Calu3 (cell line): ENCODE data around the gene BPIFB2. TPM values are rescaled to one million over a fixed set of nuclear protein-coding genes. Genes with fewer than 3 reads are reported as not detected.

Experiments
- BruUV-seq: library from RNA; stranded (reverse); fragments of 400-500 nt; replicated peaks from 2 replicates; lab custom pipeline; 2021; lab: Mats Ljungman, UMichigan
- CTCF ChIA-PET: fragments of 300-600 bp; sonication (Branson Sonifier 250); formaldehyde crosslinking; loops from one replicate; lab custom pipeline; 2022; ENCODE audit warnings: antibody characterized with exemption; lab: Charles Lee
- DNase-seq: peaks from one replicate; pipeline ENCODE4 v3.0.0; 2022
- H3K27ac Mint-ChIP-seq: one replicate; pipeline ENCODE4 v1.8.0; 2022; ENCODE audit warnings: mixed read lengths; ENCODE audit not compliant: unreplicated experiment
- H3K27me3 Mint-ChIP-seq: one replicate; pipeline ENCODE4 v1.8.0; 2022; ENCODE audit warnings: mixed read lengths; ENCODE audit not compliant: unreplicated experiment
- H3K36me3 Mint-ChIP-seq: one replicate; pipeline ENCODE4 v1.8.0; 2022; ENCODE audit warnings: mild to moderate bottlenecking, moderate library complexity, mixed read lengths; ENCODE audit not compliant: insufficient read depth, unreplicated experiment
- H3K4me1 Mint-ChIP-seq: one replicate; pipeline ENCODE4 v1.8.0; 2022; ENCODE audit warnings: mild to moderate bottlenecking, low read depth, mixed read lengths; ENCODE audit not compliant: unreplicated experiment
- H3K4me3 Mint-ChIP-seq: one replicate; pipeline ENCODE4 v1.8.0; 2022; ENCODE audit warnings: mild to moderate bottlenecking, low read depth, moderate library complexity, mixed read lengths; ENCODE audit not compliant: unreplicated experiment
- H3K9me3 Mint-ChIP-seq: one replicate; pipeline ENCODE4 v1.8.0; 2022; ENCODE audit warnings: low read depth, mixed read lengths; ENCODE audit not compliant: unreplicated experiment
- CTCF ChIP-seq: fragments of 200-600 bp; IDR thresholded peaks from one replicate; pipeline ENCODE4 v1.8.0; 2022; ENCODE audit warnings: antibody characterized with exemption; ENCODE audit not compliant: unreplicated experiment
- intact Hi-C: fragments of 100-400 bp; cut with micrococcal nuclease; formaldehyde crosslinking; loops from one replicate; pipeline ENCODE4 v1.10.0; 2022; ENCODE audit not compliant: unreplicated experiment
- total RNA-seq: library from RNA; stranded (reverse); gene quantifications from 2 replicates; pipeline ENCODE4 v1.2.3, GENCODE V29; 2022

Gene BPIFB2
- total RNA-seq, 1 experiment from 2014 or later, result not detected

- no peak overlapping the region for H3K27ac Mint-ChIP-seq
- CTCF ChIA-PET, result interaction anchor here (1.0 kb wide), 1 partner anchor 46 kb away, joined by 3 read pairs; no protein-coding TSS in a partner anchor
- no peaks in the 10 kb centered on the region for H3K36me3 Mint-ChIP-seq
- no TSS peak for BruUV-seq
- intact Hi-C loops, result no loop called here
- H3K4me1 Mint-ChIP-seq, result no peaks in the 10 kb centered on the region
- TF ChIP-seq CTCF, result no peak
- no peak overlapping the region for H3K4me3 Mint-ChIP-seq
- peaks cover 68% of the 10 kb centered on the region for H3K27me3 Mint-ChIP-seq
- peaks cover 5% of the 10 kb centered on the region for H3K9me3 Mint-ChIP-seq
- no peak for DNase-seq
Observed at GRCh38 chr20:32991792-32992641, 15.5 kb upstream of the BPIFB2 start.

GRCh38 chr20:32993496-32994050 is 13.9 kb upstream of the BPIFB2 start:
- H3K4me1 Mint-ChIP-seq, result no peaks in the 10 kb centered on the region
- no TSS peak for BruUV-seq
- CTCF ChIA-PET, result no interaction called here
- no peaks in the 10 kb centered on the region for H3K36me3 Mint-ChIP-seq
- H3K27me3 Mint-ChIP-seq, result peaks cover 83% of the 10 kb centered on the region
- H3K27ac Mint-ChIP-seq, result no peak overlapping the region
- intact Hi-C loops, result no loop called here
- TF ChIP-seq CTCF, result no peak
- H3K4me3 Mint-ChIP-seq, result no peak overlapping the region
- no peak for DNase-seq
- peaks cover 5% of the 10 kb centered on the region for H3K9me3 Mint-ChIP-seq

- H3K4me1 Mint-ChIP-seq, result no peaks in the 10 kb centered on the region
- no peak for TF ChIP-seq CTCF
- intact Hi-C loops, result no loop called here
- H3K36me3 Mint-ChIP-seq, result no peaks in the 10 kb centered on the region
- H3K9me3 Mint-ChIP-seq, result peaks cover 5% of the 10 kb centered on the region
- no peak overlapping the region for H3K27ac Mint-ChIP-seq
- CTCF ChIA-PET, result no interaction called here
- DNase-seq, result no peak
- peaks cover 92% of the 10 kb centered on the region for H3K27me3 Mint-ChIP-seq
- no TSS peak for BruUV-seq
- no peak overlapping the region for H3K4me3 Mint-ChIP-seq
Observed at GRCh38 chr20:32995802-32996201, 11.7 kb upstream of the BPIFB2 start.

GRCh38 chr20:32997431-32997830 is 10.1 kb upstream of the BPIFB2 start:
- H3K36me3 Mint-ChIP-seq, result no peaks in the 10 kb centered on the region
- CTCF ChIA-PET, result no interaction called here

More at GRCh38 chr20:32997431-32997830, 10.1 kb upstream of the BPIFB2 start:
- Mint-ChIP-seq H3K27me3 (peaks cover 92% of the 10 kb centered on the region), H3K4me3 (no peak overlapping the region), H3K9me3 (peaks cover 5% of the 10 kb centered on the region), H3K27ac (no peak overlapping the region), H3K4me1 (no peaks in the 10 kb centered on the region)
- BruUV-seq, result no TSS peak
- intact Hi-C loops, result no loop called here
- DNase-seq, result no peak
- TF ChIP-seq CTCF, result no peak
